Measurements from ENCODE around the gene AKAP7.
"Not testable (repeated sequence)": the region's sequence is repeated elsewhere in the genome, so short reads cannot be mapped to it uniquely, and the experiment has no call there.

AKAP7 gene

GRCh38 chr6:131251590-131252199, 116.4 kb downstream of the AKAP7 start:
- no peak for DNase-seq (ENCODE audit: low read depth)

- DNase-seq (ENCODE audit: low read depth), result no peak
Measured at GRCh38 chr6:131255434-131255833, 120.2 kb downstream of the AKAP7 start.

GRCh38 chr6:131255911-131256310, 120.6 kb downstream of the AKAP7 start:
- DNase-seq (ENCODE audit: low read depth), result no peak

- DNase-seq (ENCODE audit: low read depth), result no peak
Measured at GRCh38 chr6:131257104-131257503, 121.8 kb downstream of the AKAP7 start.

- DNase-seq (ENCODE audit: low read depth), result no peak
Measured at GRCh38 chr6:131258010-131258652, 122.9 kb downstream of the AKAP7 start.

- no peak for DNase-seq (ENCODE audit: low read depth)
Measured at GRCh38 chr6:131258816-131259476, 123.7 kb downstream of the AKAP7 start.

- not testable (repeated sequence) for DNase-seq (ENCODE audit: low read depth)
Measured at GRCh38 chr6:131260960-131261359, 125.7 kb downstream of the AKAP7 start.

- no peak for DNase-seq (ENCODE audit: low read depth)
Measured at GRCh38 chr6:131262060-131262459, 126.8 kb downstream of the AKAP7 start.

- DNase-seq (ENCODE audit: low read depth), result no peak
Measured at GRCh38 chr6:131265939-131266338, 130.7 kb downstream of the AKAP7 start.

- no peak for DNase-seq (ENCODE audit: low read depth)
Measured at GRCh38 chr6:131268303-131268702, 133.0 kb downstream of the AKAP7 start.

- DNase-seq (ENCODE audit: low read depth), result no peak
Measured at GRCh38 chr6:131269565-131270391, 134.5 kb downstream of the AKAP7 start.

GRCh38 chr6:131270534-131270933, 135.3 kb downstream of the AKAP7 start:
- no peak for DNase-seq (ENCODE audit: low read depth)

- no peak for DNase-seq (ENCODE audit: low read depth)
Measured at GRCh38 chr6:131275273-131275672, 140.0 kb downstream of the AKAP7 start.

GRCh38 chr6:131277591-131277990, 142.3 kb downstream of the AKAP7 start:
- DNase-seq (ENCODE audit: low read depth), result no peak

- DNase-seq (ENCODE audit: low read depth), result no peak
Measured at GRCh38 chr6:131281471-131282270, 146.4 kb downstream of the AKAP7 start.

- DNase-seq (ENCODE audit: low read depth), result no peak
Measured at GRCh38 chr6:131282365-131282764, 147.1 kb downstream of the AKAP7 start.

- no peak for DNase-seq (ENCODE audit: low read depth)
Measured at GRCh38 chr6:131283466-131284175, 148.4 kb downstream of the AKAP7 start.

GRCh38 chr6:131285548-131285947, 150.3 kb downstream of the AKAP7 start:
- DNase-seq (ENCODE audit: low read depth), result no peak

- DNase-seq (ENCODE audit: low read depth), result no peak
Measured at GRCh38 chr6:131286469-131287040, 151.3 kb downstream of the AKAP7 start.

GRCh38 chr6:131288214-131288613, 152.9 kb downstream of the AKAP7 start:
- DNase-seq (ENCODE audit: low read depth), result no peak

- no peak for DNase-seq (ENCODE audit: low read depth)
Measured at GRCh38 chr6:131290955-131291354, 155.7 kb downstream of the AKAP7 start.
